Bronchial epithelial cell (primary cell): ENCODE measurements around the gene C2orf76. TPM values are rescaled to one million over a fixed set of nuclear protein-coding genes. Genes with fewer than 3 reads are reported as not detected.
"Not testable (repeated sequence)": the region's sequence is repeated elsewhere in the genome, so short reads cannot be mapped to it uniquely, and the experiment has no call there.

Experiments
- DNase-seq: peaks from one replicate; pipeline ENCODE4 v3.0.0-alpha.2; 2010; ENCODE audit warnings: low read depth
- FAIRE-seq: peaks from 2 replicates; lab custom pipeline; 2011; peaks lifted over from hg19 to GRCh38; lab: Jason Lieb, UNC
- H3K27me3 ChIP-seq: 2 replicates; pipeline ENCODE4 v1.5.1; 2011; ENCODE audit warnings: low read length; ENCODE audit not compliant: control insufficient read depth, insufficient read depth
- H3K36me3 ChIP-seq: 2 replicates; pipeline ENCODE4 v1.5.1; 2011; ENCODE audit warnings: low read length; ENCODE audit not compliant: control insufficient read depth, insufficient read depth
- H3K4me3 ChIP-seq: 2 replicates; pipeline ENCODE4 v1.5.1; 2011; ENCODE audit warnings: mild to moderate bottlenecking, low read depth, low read length, control low read depth
- CTCF ChIP-seq: IDR thresholded peaks from 2 replicates; pipeline ENCODE4 v1.5.1; 2011; ENCODE audit warnings: mild to moderate bottlenecking, moderate library complexity, low read length, control low read depth, inconsistent platforms; ENCODE audit not compliant: insufficient read depth, severe bottlenecking
- total RNA-seq: library from RNA; depleted of rRNA; stranded (reverse); fragments of >200 nt; gene quantifications from 2 replicates; pipeline ENCODE4 v1.2.1, GENCODE V29; 2014

Gene C2orf76
- total RNA-seq, 1 donor from 2014 or later, result 4.7 TPM

GRCh38 chr2:119407430-119408220 lies 41.0 kb upstream of the C2orf76 start:
- no peaks in the 10 kb centered on the region for H3K27me3 ChIP-seq
- FAIRE-seq (no peak), DNase-seq (peak; percentile 53)
- peak; percentile 66 for TF ChIP-seq CTCF
- no peaks in the 10 kb centered on the region for H3K36me3 ChIP-seq
- H3K4me3 ChIP-seq, result no peak overlapping the region

- DNase-seq, result no peak
- H3K27me3 ChIP-seq, result no peaks in the 10 kb centered on the region
- FAIRE-seq, result no peak
- no peak overlapping the region for H3K4me3 ChIP-seq
- no peaks in the 10 kb centered on the region for H3K36me3 ChIP-seq
- no peak for TF ChIP-seq CTCF
These were observed 38.5 kb upstream of the C2orf76 start for GRCh38 chr2:119405151-119405550.

- not testable (repeated sequence) for FAIRE-seq, H3K36me3 ChIP-seq, DNase-seq, H3K4me3 ChIP-seq, H3K27me3 ChIP-seq
These were observed 37.0 kb upstream of the C2orf76 start for GRCh38 chr2:119403618-119404017.

GRCh38 chr2:119402645-119403560 lies 36.3 kb upstream of the C2orf76 start:
- no peak overlapping the region for H3K4me3 ChIP-seq
- no peaks in the 10 kb centered on the region for H3K27me3 ChIP-seq
- DNase-seq, result no peak
- TF ChIP-seq CTCF, result no peak
- no peak for FAIRE-seq
- no peaks in the 10 kb centered on the region for H3K36me3 ChIP-seq

GRCh38 chr2:119402106-119402505 lies 35.5 kb upstream of the C2orf76 start:
- Histone ChIP-seq H3K36me3 (no peaks in the 10 kb centered on the region), H3K4me3 (no peak overlapping the region), H3K27me3 (no peaks in the 10 kb centered on the region)
- TF ChIP-seq CTCF, result no peak
- no peak for DNase-seq
- FAIRE-seq, result no peak

- Histone ChIP-seq H3K4me3 (no peak overlapping the region), H3K36me3 (no peaks in the 10 kb centered on the region), H3K27me3 (no peaks in the 10 kb centered on the region)
- no peak for FAIRE-seq
- no peak for TF ChIP-seq CTCF
- DNase-seq, result no peak
These were observed 30.6 kb upstream of the C2orf76 start for GRCh38 chr2:119397196-119397595.
